Panc1 (cell line): ENCODE measurements around the gene ZCCHC24. TPM values are rescaled to one million over a fixed set of nuclear protein-coding genes. Genes with fewer than 3 reads are reported as not detected.
"Not testable (repeated sequence)": the region's sequence is repeated elsewhere in the genome, so short reads cannot be mapped to it uniquely, and the experiment has no call there.

Source experiments
- ATAC-seq: fragments of 200-7000 bp; cut with Tn5 transposase; 2 replicates; pipeline ENCODE4 v1.9.1; 2020; ENCODE audit warnings: mild to moderate bottlenecking, moderate library complexity
- BruUV-seq: library from RNA; stranded (reverse); fragments of 400-500 nt; replicated peaks from 2 replicates; lab custom pipeline; 2021; lab: Mats Ljungman, UMichigan
- CTCF ChIA-PET: fragments of 300-600 bp; sonication (Branson Sonifier 250); formaldehyde crosslinking; loops from one replicate; lab custom pipeline; 2022; ENCODE audit warnings: antibody characterized with exemption; lab: Charles Lee
- POLR2A ChIA-PET: fragments of 300-600 bp; sonication (Branson Sonifier 250); formaldehyde crosslinking; loops from one replicate; lab custom pipeline; 2022; ENCODE audit warnings: antibody characterized with exemption; lab: Charles Lee
- DNase-seq: peaks from one replicate; pipeline ENCODE4 v3.0.0-alpha.2; 2010; ENCODE audit warnings: low read depth, low spot score
- H3K27ac ChIP-seq: 2 replicates; pipeline ENCODE4 v1.5.1; 2011; ENCODE audit warnings: mild to moderate bottlenecking, low read length, inconsistent platforms
- H3K27me3 ChIP-seq: fragments of 200-500 bp; sonication (Bioruptor generic); 2 replicates; pipeline ENCODE4 v1.6.0; 2014; ENCODE audit warnings: low read length, inconsistent platforms; ENCODE audit not compliant: control insufficient read depth, insufficient read depth
- H3K36me3 ChIP-seq: fragments of 200-500 bp; sonication (Bioruptor generic); 2 replicates; pipeline ENCODE4 v1.5.1; 2014; ENCODE audit warnings: inconsistent platforms, mild to moderate bottlenecking, low read length, moderate library complexity; ENCODE audit not compliant: control insufficient read depth, insufficient read depth
- H3K4me1 ChIP-seq: 2 replicates; pipeline ENCODE4 v1.5.1; 2011; ENCODE audit warnings: inconsistent platforms, mild to moderate bottlenecking, low read length, moderate library complexity; ENCODE audit not compliant: control insufficient read depth, insufficient read depth
- H3K4me3 ChIP-seq, 2 experiments: 2 replicates each; pipeline ENCODE4 v1.5.1; 2011 to 2012; ENCODE audit warnings: low read depth in 2 of 2, low read length in 2 of 2, mild to moderate bottlenecking in 2 of 2, inconsistent platforms in 1 of 2, moderate library complexity in 1 of 2
- H3K9me3 ChIP-seq: fragments of 200-500 bp; sonication (Bioruptor generic); 2 replicates; pipeline ENCODE4 v1.5.1; 2014; ENCODE audit warnings: low read depth, mild to moderate bottlenecking, inconsistent platforms, low read length, moderate library complexity; ENCODE audit not compliant: control insufficient read depth, insufficient read depth
- CTCF ChIP-seq: fragments of 450-650 bp; IDR thresholded peaks from 2 replicates; pipeline ENCODE4 v1.5.1; 2017; ENCODE audit warnings: mild to moderate bottlenecking
- POLR2AphosphoS5 ChIP-seq: IDR thresholded peaks from 2 replicates; pipeline ENCODE4 v1.6.1; 2012; ENCODE audit warnings: mild to moderate bottlenecking, low read depth, low read length, moderate library complexity
- REST ChIP-seq, 2 experiments: IDR thresholded peaks; 2 replicates each; pipeline ENCODE4 v1.6.1; 2011 to 2012; ENCODE audit warnings: low read depth in 2 of 2, control low read depth in 1 of 2, low read length in 1 of 2, mild to moderate bottlenecking in 1 of 2, moderate library complexity in 1 of 2; ENCODE audit not compliant: insufficient read depth in 1 of 2
- SIN3A ChIP-seq: IDR thresholded peaks from 2 replicates; pipeline ENCODE4 v1.6.1; 2012; ENCODE audit warnings: low read depth, mild to moderate bottlenecking, low read length, moderate library complexity, borderline replicate concordance; ENCODE audit not compliant: insufficient read depth
- TCF7L2 ChIP-seq: IDR thresholded peaks from 2 replicates; pipeline ENCODE4 v1.6.1; 2011; ENCODE audit warnings: mild to moderate bottlenecking, low read depth, low read length, inconsistent platforms
- in situ Hi-C: cut with HindIII; loops from 2 replicates; pipeline ENCODE4 v1.10.0; 2016; ENCODE audit warnings: low sequenced_read_pairs, low pct_unique_long_range_greater_than_20kb
- intact Hi-C: fragments of 100-400 bp; cut with micrococcal nuclease; formaldehyde crosslinking; loops from one replicate; pipeline ENCODE4 v1.10.0; 2022; ENCODE audit not compliant: unreplicated experiment
- total RNA-seq: library from RNA; stranded (reverse); gene quantifications from one replicate; pipeline ENCODE4 v1.2.1, GENCODE V29; 2021; ENCODE audit not compliant: unreplicated experiment

ZCCHC24 gene
- total RNA-seq, 1 experiment from 2014 or later = 7.8 TPM

- POLR2A ChIA-PET = interaction anchor here (0.6 kb wide), 1 partner anchor 8 kb away, joined by 4 read pairs; no protein-coding TSS in a partner anchor
- no peak overlapping the region for H3K27ac ChIP-seq
- no TSS peak for BruUV-seq
- ATAC-seq (no peak), DNase-seq (no peak)
- H3K4me3 ChIP-seq = no peak overlapping the region
- in situ Hi-C loops (no loop called here), intact Hi-C loops (no loop called here)
- TF ChIP-seq CTCF (no peak), TCF7L2 (no peak)
- H3K36me3 ChIP-seq = no peaks in the 10 kb centered on the region; the same call in 1 of the 2 replicates
- peaks cover 19% of the 10 kb centered on the region for H3K4me1 ChIP-seq
- H3K27me3 ChIP-seq = no peaks in the 10 kb centered on the region
- CTCF ChIA-PET = no interaction called here
- no peaks in the 10 kb centered on the region for H3K9me3 ChIP-seq
These were observed 2.7 kb upstream of the ZCCHC24 start for GRCh38 chr10:79447911-79448731.

- intact Hi-C loops, DNase-seq, ATAC-seq, H3K27me3 ChIP-seq, in situ Hi-C loops, H3K9me3 ChIP-seq, BruUV-seq, H3K27ac ChIP-seq, H3K4me3 ChIP-seq, CTCF ChIA-PET, H3K36me3 ChIP-seq: not testable (repeated sequence)
- H3K4me1 ChIP-seq = peaks cover 19% of the 10 kb centered on the region
- POLR2A ChIA-PET = interaction anchor here (0.6 to 0.7 kb wide), 2 partner anchors 8 to 20 kb away, joined by 4 to 9 read pairs; no protein-coding TSS in a partner anchor
These were observed 1.8 kb upstream of the ZCCHC24 start for GRCh38 chr10:79447249-79447648.

- Histone ChIP-seq H3K9me3 (no peaks in the 10 kb centered on the region), H3K4me1 (peaks cover 19% of the 10 kb centered on the region), H3K27ac (no peak overlapping the region), H3K36me3 (no peaks in the 10 kb centered on the region; the same call in 1 of the 2 replicates), H3K27me3 (no peaks in the 10 kb centered on the region), H3K4me3 (peak overlapping the region; percentile 60 to 63)
- BruUV-seq = no TSS peak
- POLR2A ChIA-PET = interaction anchor here (0.7 kb wide), 1 partner anchor 21 kb away, joined by 9 read pairs; no protein-coding TSS in a partner anchor
- CTCF ChIA-PET = no interaction called here
- no peak for ATAC-seq
- in situ Hi-C loops = no loop called here
- intact Hi-C loops = no loop called here
- TF ChIP-seq TCF7L2 (no peak), CTCF (no peak), POLR2AphosphoS5 (no peak), SIN3A (no peak), REST (IDR thresholded peaks at IDR 0.05; ENCODE audit: insufficient read depth in 1 of 2, low read depth in 2 of 2, low read length in 1 of 2) (no peak)
- DNase-seq = no peak
These were observed 1.3 kb upstream of the ZCCHC24 start for GRCh38 chr10:79446758-79447084.
